Activated naive CD4-positive, alpha-beta T cell treated with anti-CD3 and anti-CD28 coated beads, Interleukin-2, amount 10 ng/mL, durations not matched to agents 7 days and 5 days (primary cell): ENCODE results near the gene AUTS2.

ENCODE experiments used
- CTCF ChIA-PET: fragments of 350-600 bp; sonication (Branson Sonifier 250); formaldehyde crosslinking; loops from one replicate; lab custom pipeline; 2021; ENCODE audit warnings: antibody characterized with exemption; lab: Charles Lee
- DNase-seq: peaks from one replicate; pipeline ENCODE4 v3.0.0-alpha.2; 2020
- H3K27ac Mint-ChIP-seq: one replicate; pipeline ENCODE4 v1.8.0; 2021; ENCODE audit warnings: mild to moderate bottlenecking, moderate library complexity, mixed read lengths
- H3K27me3 Mint-ChIP-seq: one replicate; pipeline ENCODE4 v1.8.0; 2021; ENCODE audit warnings: mild to moderate bottlenecking, mixed read lengths
- H3K36me3 Mint-ChIP-seq: one replicate; pipeline ENCODE4 v1.8.0; 2021; ENCODE audit warnings: mixed read lengths
- H3K4me1 Mint-ChIP-seq: one replicate; pipeline ENCODE4 v1.8.0; 2021; ENCODE audit warnings: mixed read lengths
- H3K4me3 Mint-ChIP-seq: one replicate; pipeline ENCODE4 v1.8.0; 2021; ENCODE audit warnings: mild to moderate bottlenecking, moderate library complexity, mixed read lengths
- H3K9me3 Mint-ChIP-seq: one replicate; pipeline ENCODE4 v1.8.0; 2021; ENCODE audit warnings: mixed read lengths

The AUTS2 gene

GRCh38 chr7:69596056-69596455 is 2.2 kb upstream of the AUTS2 start:
- peaks cover 15% of the 10 kb centered on the region for H3K4me1 Mint-ChIP-seq
- H3K9me3 Mint-ChIP-seq: no peaks in the 10 kb centered on the region
- H3K27ac Mint-ChIP-seq: no peak overlapping the region
- H3K4me3 Mint-ChIP-seq: no peak overlapping the region
- no peak for DNase-seq
- no peaks in the 10 kb centered on the region for H3K36me3 Mint-ChIP-seq
- H3K27me3 Mint-ChIP-seq: no peaks in the 10 kb centered on the region
- CTCF ChIA-PET: no interaction called here

GRCh38 chr7:69596723-69597277 is 1.5 kb upstream of the AUTS2 start:
- CTCF ChIA-PET: no interaction called here
- peak overlapping the region; percentile 50 for H3K4me3 Mint-ChIP-seq
- DNase-seq: no peak
- no peaks in the 10 kb centered on the region for H3K36me3 Mint-ChIP-seq
- peaks cover 15% of the 10 kb centered on the region for H3K4me1 Mint-ChIP-seq
- H3K9me3 Mint-ChIP-seq: no peaks in the 10 kb centered on the region
- H3K27ac Mint-ChIP-seq: no peak overlapping the region
- no peaks in the 10 kb centered on the region for H3K27me3 Mint-ChIP-seq

DNA sequence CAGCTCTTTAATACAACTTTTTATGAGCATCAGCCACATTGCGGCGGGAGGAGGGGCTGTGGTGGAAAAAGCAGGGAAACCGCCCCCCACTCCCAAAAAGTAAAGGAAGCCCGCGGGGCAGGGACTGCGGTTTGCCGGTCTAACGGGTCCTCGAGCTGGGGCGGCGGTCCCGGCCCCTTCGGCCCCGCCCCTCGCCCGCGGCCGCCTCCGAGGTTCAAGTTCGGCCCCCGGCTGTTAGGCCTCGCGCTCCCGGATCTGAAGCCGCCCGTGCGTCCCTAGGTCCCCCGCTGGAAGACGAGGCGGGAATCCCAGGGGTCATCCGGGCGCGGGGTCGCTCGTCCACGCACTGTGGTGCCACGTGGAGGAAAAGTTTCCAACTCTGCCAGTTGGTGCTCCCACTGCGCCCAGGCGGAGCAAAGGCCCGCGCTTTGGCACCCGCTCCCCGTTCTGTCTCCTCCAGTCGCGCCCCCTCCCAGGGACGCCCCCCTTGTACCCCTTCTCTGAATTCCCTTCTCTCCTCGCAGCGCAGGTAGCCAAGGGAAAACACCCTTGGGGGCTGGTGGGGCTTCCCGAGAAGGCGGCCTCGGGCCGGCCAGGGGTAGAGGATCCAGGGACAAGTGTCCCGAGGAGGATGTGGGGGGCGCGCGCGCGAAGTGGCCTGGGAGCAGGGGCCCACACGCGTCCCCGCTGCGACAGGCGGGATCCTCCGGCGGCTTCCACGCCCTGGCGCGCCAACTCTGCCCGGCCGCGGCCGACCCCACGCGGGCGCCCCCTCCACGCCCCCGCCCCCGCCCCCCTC is 798 bp upstream of the AUTS2 start:
- no peak for DNase-seq
- H3K9me3 Mint-ChIP-seq: no peaks in the 10 kb centered on the region
- H3K27me3 Mint-ChIP-seq: no peaks in the 10 kb centered on the region
- H3K4me1 Mint-ChIP-seq: peaks cover 15% of the 10 kb centered on the region
- no peaks in the 10 kb centered on the region for H3K36me3 Mint-ChIP-seq
- CTCF ChIA-PET: no interaction called here
- H3K4me3 Mint-ChIP-seq: peak overlapping the region; percentile 50
- no peak overlapping the region for H3K27ac Mint-ChIP-seq

DNA sequence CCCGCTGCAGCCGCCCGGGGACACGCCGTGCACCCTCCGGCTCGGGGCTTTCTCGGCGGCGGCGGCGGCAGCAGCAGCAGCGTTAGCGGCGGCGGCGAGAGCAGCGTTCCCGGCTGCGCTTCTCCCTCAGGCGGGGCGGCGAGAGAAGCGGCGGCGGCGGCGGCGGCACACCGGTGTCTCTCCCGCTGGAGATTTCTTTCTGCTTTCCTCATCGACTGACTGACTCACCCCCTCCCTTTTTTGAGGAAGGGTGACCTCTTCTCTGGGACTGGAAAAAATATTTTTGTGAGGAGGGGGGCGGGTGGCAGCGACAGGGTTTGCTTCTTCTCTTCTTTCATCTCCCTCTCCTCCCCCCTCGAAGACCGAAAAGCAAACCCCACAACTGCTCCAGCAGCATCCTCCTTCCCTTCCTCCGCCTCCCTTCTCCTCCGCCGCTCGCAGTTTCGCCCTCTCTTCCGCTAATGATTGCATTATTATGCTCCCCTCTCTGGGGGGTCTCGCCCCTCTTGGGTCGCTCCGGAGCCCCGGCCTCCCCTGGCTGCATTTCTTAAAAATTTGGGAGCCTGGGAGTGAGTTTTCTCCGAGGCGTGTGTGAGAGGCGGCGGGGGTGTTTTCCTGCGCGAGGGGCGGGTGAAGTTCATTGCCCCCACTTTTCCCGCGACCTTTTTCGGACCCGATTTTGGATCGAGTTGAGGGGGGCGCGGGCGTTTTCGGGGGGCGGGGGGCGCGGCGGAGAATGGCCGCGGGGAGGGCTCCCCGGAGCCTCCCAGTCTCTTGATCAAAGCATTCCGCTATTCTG is 411 bp downstream of the AUTS2 start:
- CTCF ChIA-PET: no interaction called here
- Mint-ChIP-seq H3K27ac (no peak overlapping the region), H3K36me3 (no peaks in the 10 kb centered on the region), H3K9me3 (no peaks in the 10 kb centered on the region), H3K4me1 (peaks cover 15% of the 10 kb centered on the region), H3K27me3 (no peaks in the 10 kb centered on the region), H3K4me3 (peak overlapping the region; percentile 78)
- no peak for DNase-seq

- CTCF ChIA-PET: no interaction called here
- H3K4me1 Mint-ChIP-seq: peaks cover 15% of the 10 kb centered on the region
- H3K27me3 Mint-ChIP-seq: no peaks in the 10 kb centered on the region
- H3K27ac Mint-ChIP-seq: no peak overlapping the region
- H3K9me3 Mint-ChIP-seq: no peaks in the 10 kb centered on the region
- peak overlapping the region; percentile 63 for H3K4me3 Mint-ChIP-seq
- DNase-seq: no peak
- no peaks in the 10 kb centered on the region for H3K36me3 Mint-ChIP-seq
Measured at GRCh38 chr7:69599286-69599954, 1.1 kb downstream of the AUTS2 start.

DNA sequence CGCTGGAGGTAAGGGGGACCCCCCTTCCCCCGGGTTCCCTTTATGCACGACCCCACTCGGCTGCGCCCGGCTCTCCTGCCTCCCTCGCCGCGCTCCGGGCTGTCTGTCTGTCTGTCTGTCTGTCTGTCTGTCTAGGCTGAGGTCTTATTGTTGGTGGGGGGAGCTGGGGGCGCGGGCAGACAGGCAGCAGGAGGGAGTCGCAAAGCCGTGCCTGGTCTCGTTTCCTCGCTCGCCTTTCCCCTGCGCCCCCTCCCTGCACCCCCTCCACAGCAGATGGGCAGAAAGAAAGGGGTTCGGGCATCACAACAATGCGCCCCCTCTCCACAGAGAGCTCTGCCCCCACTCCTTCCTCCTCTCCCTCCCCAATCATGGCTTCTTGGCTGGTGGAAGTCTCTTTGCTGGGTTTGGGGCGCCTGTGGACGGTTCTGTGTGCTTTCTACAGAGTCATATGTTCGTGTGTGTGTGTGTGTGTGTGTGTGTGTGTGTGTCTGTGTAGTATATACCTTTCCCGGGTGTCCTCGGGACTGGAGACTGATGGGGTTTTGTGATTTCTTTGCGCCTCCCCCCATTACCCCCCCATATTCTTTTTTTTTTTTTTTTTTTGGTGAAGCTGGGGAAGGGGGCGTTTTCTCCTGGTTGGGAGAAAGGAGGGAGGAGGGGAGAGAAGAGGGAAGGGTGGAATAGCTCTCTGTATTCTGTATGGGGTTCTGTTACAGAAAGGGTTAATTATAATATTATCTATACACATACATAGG is 1.9 kb downstream of the AUTS2 start:
- no peak for DNase-seq
- Mint-ChIP-seq H3K27ac (no peak overlapping the region), H3K27me3 (no peaks in the 10 kb centered on the region), H3K4me3 (peak overlapping the region; percentile 30), H3K36me3 (no peaks in the 10 kb centered on the region), H3K9me3 (no peaks in the 10 kb centered on the region), H3K4me1 (peaks cover 15% of the 10 kb centered on the region)
- CTCF ChIA-PET: no interaction called here

DNA sequence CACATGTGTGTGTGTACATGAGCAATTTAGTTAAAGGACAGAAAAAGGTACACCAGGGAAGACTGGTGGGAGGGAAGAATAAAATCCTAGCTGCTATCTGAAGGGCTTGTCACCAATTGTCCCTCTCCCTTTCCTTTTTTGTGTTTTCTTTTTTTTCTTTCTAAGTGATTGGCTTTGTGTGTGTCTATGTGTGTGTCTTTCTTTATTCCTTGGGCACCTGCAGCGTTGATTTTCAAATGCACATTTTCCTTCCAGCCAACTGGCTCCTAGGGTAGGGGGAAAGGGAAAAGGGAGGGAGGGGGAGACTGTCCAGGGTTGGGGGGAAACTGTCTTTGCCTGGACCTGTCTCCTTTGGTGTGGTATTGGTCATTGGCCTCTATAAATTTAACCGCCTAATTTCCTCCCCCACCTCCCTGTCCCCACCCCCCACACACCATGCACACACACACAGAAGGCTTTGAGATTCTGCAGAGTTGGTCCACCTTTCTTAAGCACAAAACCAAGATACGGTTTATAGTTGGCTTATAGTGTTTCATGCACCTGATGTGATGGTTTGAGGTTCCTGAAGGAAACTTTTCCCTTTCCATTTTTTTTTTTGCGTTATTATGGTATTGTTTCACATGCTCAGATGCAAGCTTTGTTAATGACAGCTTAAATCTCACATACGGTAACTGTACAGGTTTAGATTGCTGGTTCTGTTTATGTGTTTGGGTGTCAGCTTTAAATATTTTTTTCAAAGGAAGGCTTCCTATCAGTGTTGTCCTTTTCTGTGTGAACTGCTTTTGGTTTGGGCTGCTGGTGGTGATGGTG is 2.6 kb downstream of the AUTS2 start:
- Mint-ChIP-seq H3K4me1 (peaks cover 15% of the 10 kb centered on the region), H3K27ac (no peak overlapping the region), H3K36me3 (no peaks in the 10 kb centered on the region), H3K27me3 (no peaks in the 10 kb centered on the region), H3K9me3 (no peaks in the 10 kb centered on the region), H3K4me3 (peak overlapping the region; percentile 14)
- CTCF ChIA-PET: no interaction called here
- no peak for DNase-seq

- H3K27ac Mint-ChIP-seq: no peak overlapping the region
- no peaks in the 10 kb centered on the region for H3K36me3 Mint-ChIP-seq
- no peaks in the 10 kb centered on the region for H3K9me3 Mint-ChIP-seq
- CTCF ChIA-PET: no interaction called here
- no peak overlapping the region for H3K4me3 Mint-ChIP-seq
- no peak for DNase-seq
- H3K4me1 Mint-ChIP-seq: peaks cover 11% of the 10 kb centered on the region
- H3K27me3 Mint-ChIP-seq: peaks cover 8% of the 10 kb centered on the region
Measured at GRCh38 chr7:69602522-69602921, 4.2 kb downstream of the AUTS2 start.

DNA sequence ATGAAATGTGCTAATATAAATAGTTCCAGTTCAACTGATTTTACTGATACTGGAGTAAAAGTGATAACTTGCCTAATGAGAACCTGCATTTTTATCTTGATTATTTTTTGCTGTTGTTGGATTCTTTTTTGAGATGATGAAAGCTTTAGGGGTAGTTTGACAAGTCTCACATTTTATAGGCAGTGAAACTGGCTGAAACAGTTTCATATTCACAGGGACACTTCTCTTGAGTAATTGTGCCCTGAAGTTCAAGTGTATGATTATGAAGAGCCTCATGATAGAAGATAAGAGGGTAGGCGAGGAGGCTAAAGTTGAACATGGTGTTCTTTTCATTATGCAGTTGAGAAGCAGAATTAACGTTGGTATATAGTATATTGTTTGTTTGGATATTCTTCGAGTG is 5.1 kb downstream of the AUTS2 start:
- Mint-ChIP-seq H3K36me3 (no peaks in the 10 kb centered on the region), H3K4me1 (peaks cover 11% of the 10 kb centered on the region), H3K4me3 (no peak overlapping the region), H3K27ac (no peak overlapping the region), H3K9me3 (no peaks in the 10 kb centered on the region), H3K27me3 (peaks cover 13% of the 10 kb centered on the region)
- no peak for DNase-seq
- CTCF ChIA-PET: no interaction called here

GRCh38 chr7:69603937-69604494 is 5.7 kb downstream of the AUTS2 start:
- CTCF ChIA-PET: no interaction called here
- H3K27me3 Mint-ChIP-seq: peaks cover 13% of the 10 kb centered on the region
- H3K27ac Mint-ChIP-seq: no peak overlapping the region
- H3K9me3 Mint-ChIP-seq: no peaks in the 10 kb centered on the region
- DNase-seq: no peak
- peaks cover 7% of the 10 kb centered on the region for H3K4me1 Mint-ChIP-seq
- H3K36me3 Mint-ChIP-seq: no peaks in the 10 kb centered on the region
- no peak overlapping the region for H3K4me3 Mint-ChIP-seq

DNA sequence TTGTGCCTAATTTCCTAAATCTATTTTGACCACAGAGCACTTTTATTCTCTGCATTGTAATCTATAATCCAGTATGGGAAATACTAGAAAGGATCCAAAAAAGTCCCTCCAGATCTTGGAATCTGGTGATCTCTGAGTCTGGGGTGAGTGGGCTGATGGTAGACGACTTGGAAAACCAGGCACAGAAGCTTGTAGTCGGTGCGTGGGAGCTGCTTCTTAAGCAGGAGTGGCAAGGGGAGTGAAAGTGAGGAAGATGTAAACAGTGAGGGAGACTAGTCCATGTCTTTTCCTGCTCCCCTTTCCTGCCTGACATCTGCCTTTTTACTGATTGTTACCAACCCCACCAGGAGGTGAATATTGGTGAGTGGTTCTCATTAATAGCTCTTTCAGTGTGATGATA is 6.8 kb downstream of the AUTS2 start:
- no peak for DNase-seq
- Mint-ChIP-seq H3K4me1 (peaks cover 2% of the 10 kb centered on the region), H3K9me3 (no peaks in the 10 kb centered on the region), H3K27me3 (peaks cover 13% of the 10 kb centered on the region), H3K27ac (no peak overlapping the region), H3K36me3 (no peaks in the 10 kb centered on the region), H3K4me3 (no peak overlapping the region)
- CTCF ChIA-PET: no interaction called here

GRCh38 chr7:69605546-69605945 is 7.3 kb downstream of the AUTS2 start:
- Mint-ChIP-seq H3K27ac (no peak overlapping the region), H3K4me1 (no peaks in the 10 kb centered on the region), H3K36me3 (no peaks in the 10 kb centered on the region), H3K27me3 (peaks cover 13% of the 10 kb centered on the region), H3K4me3 (no peak overlapping the region), H3K9me3 (no peaks in the 10 kb centered on the region)
- CTCF ChIA-PET: no interaction called here
- no peak for DNase-seq

DNA sequence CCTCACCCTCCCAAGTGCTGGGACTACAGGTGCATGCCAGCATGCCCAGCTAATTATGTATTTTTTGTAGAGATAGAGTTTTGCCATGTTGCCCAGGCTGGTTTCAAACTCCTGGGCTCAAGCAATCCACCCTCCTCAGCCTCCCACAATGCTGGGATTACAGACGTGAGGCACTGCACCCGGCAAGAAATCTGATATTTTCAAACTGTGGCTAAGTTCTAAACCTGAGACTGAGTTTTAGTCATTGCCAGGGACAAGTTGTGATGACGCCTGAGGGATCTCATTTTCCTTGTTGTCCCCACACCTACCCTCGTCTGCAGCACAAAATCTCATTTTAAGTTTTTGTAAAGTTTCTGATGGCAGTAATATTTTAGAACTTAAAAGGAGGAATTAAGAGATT is 9.8 kb downstream of the AUTS2 start:
- CTCF ChIA-PET: no interaction called here
- Mint-ChIP-seq H3K9me3 (no peaks in the 10 kb centered on the region), H3K4me1 (no peaks in the 10 kb centered on the region), H3K36me3 (no peaks in the 10 kb centered on the region), H3K27ac (no peak overlapping the region), H3K27me3 (peaks cover 13% of the 10 kb centered on the region), H3K4me3 (no peak overlapping the region)
- DNase-seq: no peak
